K562 (cell line): ENCODE results near the gene ACADVL. TPM values are rescaled to one million over a fixed set of nuclear protein-coding genes. Genes with fewer than 3 reads are reported as not detected.
A peak's percentile ranks its signal among the peaks of the same experiment; 100 is the strongest.

Experiments used
- E2F4 ChIP-seq: sonication (generic); formaldehyde crosslinking; IDR thresholded peaks from 2 replicates; pipeline ENCODE4 v1.8.0; 2022; ENCODE audit warnings: mild to moderate bottlenecking, low read depth, missing genetic modification reagents
- GATAD2A ChIP-seq: fragments of 450-650 bp; IDR thresholded peaks from 2 replicates; pipeline ENCODE4 v1.6.1; 2017
- HBP1 ChIP-seq: fragments of 450-650 bp; formaldehyde crosslinking; IDR thresholded peaks from 2 replicates; pipeline ENCODE4 v1.4.0; 2022; ENCODE audit warnings: missing genetic modification characterization
- HMG20A ChIP-seq: fragments of 450-650 bp; formaldehyde crosslinking; conservative IDR thresholded peaks from 2 replicates; pipeline ENCODE4 v1.4.0; 2020; ENCODE audit warnings: mild to moderate bottlenecking, mixed read lengths
- MGA ChIP-seq: fragments of 450-650 bp; IDR thresholded peaks from 2 replicates; pipeline ENCODE4 v1.6.1; 2016; ENCODE audit warnings: mild to moderate bottlenecking, moderate library complexity
- RBM34 ChIP-seq: fragments of 200-400 bp; formaldehyde crosslinking; IDR thresholded peaks from 2 replicates; pipeline ENCODE4 v1.6.1; 2018; ENCODE audit warnings: low read length, borderline replicate concordance; ENCODE audit not compliant: insufficient read depth
- ZBTB17 ChIP-seq: fragments of 450-650 bp; formaldehyde crosslinking; IDR thresholded peaks from 2 replicates; pipeline ENCODE4 v1.4.0; 2020; ENCODE audit warnings: mild to moderate bottlenecking
- ZNF668 ChIP-seq: fragments of 250-450 bp; sonication (Bioruptor Pico); IDR thresholded peaks from 2 replicates; pipeline ENCODE4 v1.8.0; 2022; ENCODE audit warnings: mild to moderate bottlenecking, inconsistent platforms
- polyA plus RNA-seq, 8 experiments: library from polyadenylated mRNA; depleted of rRNA in 4 of 8; stranded (reverse) in 5 of 8; unstranded in 3 of 8; fragments of >200 nt; fragmentation: Nextera tagmentation in 2 of 8; fragmentation: Illumina TruSeq in 1 of 8; extraction: Ambion mirVana in 2 of 8; extraction: Trizol in 1 of 8; gene quantifications; 2 replicates each; pipeline versions ENCODE4 v1.2.1 to v1.2.3, GENCODE V29; 2011 to 2014; ENCODE audit warnings: inconsistent platforms in 1 of 8, missing spikeins in 1 of 8
- total RNA-seq, 7 experiments: library from RNA; depleted of rRNA in 6 of 7; stranded (reverse); fragments of >200 nt in 6 of 7; fragmentation: Illumina TruSeq in 2 of 7; extraction: Trizol in 2 of 7; gene quantifications; 2 replicates each; pipeline versions ENCODE4 v1.2.1 to v1.2.3, GENCODE V29; 2011 to 2021; ENCODE audit warnings: low replicate concordance in 1 of 7

Gene ACADVL
- total and polyA plus RNA-seq, 9 of the 15 experiments (the other 6 are each of a cell fraction or from before 2014, with no cell fraction given) = 25.5 to 449 (median 214) TPM

- TF ChIP-seq MGA = peak; percentile 26; the same call in 1 of the 2 replicates
- no peak for TF ChIP-seq ZNF668 (CRISPR knock-in tag)
- no peak for TF ChIP-seq RBM34
- TF ChIP-seq GATAD2A = no peak
- 0 out of 2 replicates have a peak, but pooled peaks have one; percentile 25 for TF ChIP-seq ZBTB17 (CRISPR knock-in tag)
- TF ChIP-seq HMG20A (CRISPR knock-in tag) = no peak
- 0 out of 2 replicates have a peak, but pooled peaks have one; percentile 42 for TF ChIP-seq HBP1 (CRISPR knock-in tag)
- no peak for TF ChIP-seq E2F4
Measured at GRCh38 chr17:7242717-7243452, 23.1 kb downstream of the ACADVL start (continued).
